GM19238 (cell line): Measurements from ENCODE around the gene XPO6.

ENCODE experiments used
- DNase-seq: peaks from one replicate; pipeline ENCODE4 v3.0.0; 2011; ENCODE audit warnings: low spot score; ENCODE audit not compliant: insufficient read length

XPO6 gene

DNA sequence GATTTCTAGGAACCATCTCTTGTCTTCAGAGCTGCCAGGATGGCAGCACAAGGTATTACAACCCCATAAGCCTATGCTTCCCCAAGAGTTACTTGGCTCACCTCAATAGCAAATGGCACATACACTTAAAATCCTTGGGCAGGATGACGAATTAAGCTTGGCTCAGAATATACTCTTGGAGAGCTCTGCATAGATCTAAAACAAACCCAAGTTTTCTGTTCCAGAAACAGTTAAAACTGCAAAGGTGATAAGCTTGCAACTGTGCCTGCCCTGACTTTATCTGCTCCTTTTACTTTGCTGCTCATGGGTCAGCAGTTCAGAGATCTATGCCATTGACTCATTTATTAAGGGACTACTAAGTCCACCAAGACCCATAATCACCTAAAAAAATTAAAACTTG lies 26.1 kb downstream of the XPO6 start:
- DNase-seq = no peak

- DNase-seq = no peak
Observed at GRCh38 chr16:28184625-28185024, 27.1 kb downstream of the XPO6 start.

DNA sequence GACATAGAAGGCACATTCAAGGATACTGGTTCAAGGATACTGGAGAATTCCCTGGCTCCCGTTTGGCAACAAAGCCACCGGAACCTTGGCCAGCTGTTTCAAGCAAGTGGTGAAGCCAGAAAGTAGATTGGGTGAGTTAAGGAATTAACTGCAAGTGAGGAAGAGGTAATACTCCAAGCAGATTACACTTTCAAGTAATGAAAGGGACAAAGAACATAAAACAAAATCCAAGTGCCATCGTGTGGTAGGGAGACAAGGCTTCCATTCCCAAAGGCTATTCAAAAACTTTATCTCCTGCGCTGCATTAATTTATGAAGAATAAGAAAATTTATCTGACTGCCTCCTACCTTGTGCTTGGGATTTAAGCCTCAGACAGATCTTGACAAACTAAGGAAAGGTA lies 27.8 kb downstream of the XPO6 start:
- no peak for DNase-seq

DNA sequence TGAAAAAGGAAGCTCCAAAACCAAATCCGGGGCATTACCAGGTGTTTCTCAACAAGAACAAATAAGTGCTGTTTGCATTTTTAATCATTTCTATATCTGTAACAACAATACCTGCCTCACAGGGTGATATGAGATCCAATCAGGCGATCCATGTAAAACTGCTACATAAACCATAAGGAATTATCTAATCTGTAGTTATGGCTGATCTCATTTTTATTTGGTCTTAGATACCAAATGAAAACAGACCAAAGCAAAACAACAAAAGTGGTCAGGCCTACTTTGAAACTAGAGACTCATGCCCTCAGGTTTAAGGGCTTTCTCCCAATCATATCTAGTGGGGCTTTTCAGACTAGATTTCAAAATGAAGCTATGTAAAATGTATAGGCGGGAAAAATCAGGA lies 28.3 kb downstream of the XPO6 start:
- DNase-seq = no peak

GRCh38 chr16:28182801-28183200 lies 29.0 kb downstream of the XPO6 start:
- DNase-seq = no peak

DNA sequence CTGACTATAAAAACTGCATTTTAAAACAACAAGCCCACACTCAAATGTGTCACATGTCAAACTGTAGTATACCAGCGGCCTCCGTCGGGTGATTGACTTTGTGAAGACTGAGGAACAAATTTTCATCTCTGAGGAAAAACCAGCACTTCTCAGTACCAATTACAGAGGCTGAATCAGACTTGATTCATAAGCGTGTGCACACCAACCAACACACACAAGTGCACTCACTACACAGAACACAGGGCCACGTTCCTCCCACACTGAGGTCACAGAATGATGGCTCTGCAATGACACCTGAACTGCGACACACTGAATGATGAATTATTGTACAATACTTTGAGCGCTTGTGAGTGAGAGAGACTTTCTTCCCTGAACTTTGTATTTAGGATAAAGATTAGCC lies 29.6 kb downstream of the XPO6 start:
- no peak for DNase-seq

GRCh38 chr16:28181515-28181914 lies 30.2 kb downstream of the XPO6 start:
- no peak for DNase-seq

DNA sequence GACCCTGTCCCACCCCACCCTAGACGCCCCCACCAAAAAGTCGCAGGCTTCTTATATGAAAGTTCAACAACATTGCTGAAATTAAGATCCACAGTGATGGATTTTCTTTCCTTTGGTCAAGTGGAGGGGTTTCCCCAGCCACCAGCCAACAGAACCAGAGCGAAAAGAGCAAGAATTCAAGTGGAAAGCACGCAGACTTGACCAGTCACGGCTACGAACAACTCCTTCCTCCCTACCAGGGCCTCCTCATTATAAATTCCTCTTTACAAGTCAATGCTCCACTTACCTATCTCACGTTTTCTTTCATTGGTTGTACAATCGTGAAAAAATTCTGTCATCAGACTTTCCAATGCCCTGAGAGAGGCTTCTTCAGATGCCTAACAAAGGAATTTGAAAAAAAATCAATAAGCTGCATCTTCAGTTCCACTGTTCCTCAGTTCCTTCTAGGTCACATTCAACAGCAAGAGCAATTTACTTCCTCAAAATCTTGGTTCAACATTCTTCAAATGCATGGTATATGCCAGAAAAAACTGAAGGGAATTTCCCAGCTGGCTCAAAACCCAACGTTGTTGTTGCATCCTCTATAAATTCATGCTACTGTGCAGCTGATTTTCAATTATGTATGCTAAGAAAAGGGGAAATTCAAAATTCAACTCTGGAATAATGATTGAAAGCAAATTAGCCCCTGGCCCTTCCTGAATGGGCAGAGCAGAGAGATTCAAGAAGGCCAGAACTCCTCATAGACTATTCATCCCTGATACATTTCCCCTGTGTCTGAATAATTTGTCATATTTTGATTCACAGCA lies 30.9 kb downstream of the XPO6 start:
- no peak for DNase-seq

- no peak for DNase-seq
Observed at GRCh38 chr16:28179354-28179753, 32.4 kb downstream of the XPO6 start.

DNA sequence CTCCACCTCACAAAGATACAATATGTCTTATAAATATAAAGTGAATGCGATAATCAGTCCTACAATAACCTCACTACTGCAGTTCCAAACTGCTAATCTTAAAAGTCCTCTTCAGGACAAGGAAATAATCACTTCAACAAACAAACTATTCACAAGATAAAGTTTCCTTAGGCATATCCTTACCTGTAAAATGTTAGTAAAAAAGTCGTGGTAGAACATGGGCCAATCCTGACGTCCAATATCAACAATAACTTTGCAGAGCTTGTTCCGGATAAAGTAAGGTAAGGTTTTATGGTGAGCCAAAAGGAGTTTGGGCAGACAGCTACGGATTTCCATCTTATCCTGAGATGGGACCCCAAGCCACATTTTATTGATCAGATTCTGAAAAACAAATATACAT lies 36.0 kb downstream of the XPO6 start:
- no peak for DNase-seq

DNA sequence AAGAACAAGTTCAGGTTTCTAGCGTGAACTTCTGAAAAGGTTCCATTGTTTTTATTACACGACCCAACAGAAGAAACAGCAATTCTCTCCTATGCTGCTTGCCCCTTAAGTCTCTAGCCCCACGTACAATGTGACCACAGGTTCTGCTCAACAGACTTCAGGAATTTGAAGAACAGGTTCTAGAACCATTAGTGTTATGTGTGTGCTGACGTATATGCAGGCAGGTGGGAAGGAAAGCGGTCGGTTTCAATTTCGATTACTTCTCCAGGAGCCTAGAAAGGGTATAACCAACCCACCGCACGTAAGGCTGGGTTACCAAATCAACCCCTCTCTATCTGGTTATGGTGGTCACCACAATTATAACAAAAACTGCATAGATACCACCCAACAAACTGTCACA lies 39.4 kb downstream of the XPO6 start:
- DNase-seq = no peak

- DNase-seq = no peak
Observed at GRCh38 chr16:28171816-28172215, 39.9 kb downstream of the XPO6 start.

- DNase-seq = no peak
Observed at GRCh38 chr16:28168991-28169554, 42.7 kb downstream of the XPO6 start.

- no peak for DNase-seq
Observed at GRCh38 chr16:28167730-28168129, 44.0 kb downstream of the XPO6 start.

GRCh38 chr16:28167221-28167620 lies 44.5 kb downstream of the XPO6 start:
- no peak for DNase-seq

DNA sequence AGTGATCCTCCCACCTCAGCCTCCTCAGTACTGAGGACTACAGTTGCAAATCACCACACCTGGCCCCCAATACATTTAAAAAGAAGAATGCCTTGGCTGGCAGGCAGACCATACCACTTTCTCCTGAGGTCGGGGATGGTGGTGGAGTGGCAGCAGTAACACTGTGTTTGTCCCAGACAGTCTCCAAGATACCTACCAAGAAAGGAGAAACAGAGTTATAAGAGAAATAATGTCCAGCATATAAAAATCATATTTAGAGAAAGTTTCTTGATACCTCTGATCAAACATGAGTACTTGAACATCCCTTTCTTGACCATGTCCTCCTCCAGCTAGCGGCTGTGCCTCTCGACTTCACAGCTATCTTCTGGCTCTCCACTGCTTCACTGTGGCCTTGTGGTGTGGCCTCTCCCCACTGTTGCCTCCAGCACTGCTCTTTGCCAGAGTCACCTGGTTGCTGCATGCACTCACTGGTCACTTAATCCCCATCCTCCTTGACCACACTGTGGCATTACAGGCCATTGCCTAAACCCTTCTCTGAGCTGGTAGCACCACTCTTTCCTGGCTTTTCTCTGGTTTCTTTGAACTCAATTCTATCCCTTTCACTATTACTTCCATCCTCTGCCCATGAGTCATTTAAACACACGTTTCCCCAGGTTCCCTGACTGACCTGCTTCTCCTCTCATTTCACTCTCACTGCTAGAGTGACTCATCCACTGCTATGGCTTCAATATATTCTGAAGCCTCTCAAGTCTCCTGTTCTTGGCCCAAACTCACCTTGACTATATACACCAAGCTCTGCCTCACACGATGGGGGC lies 45.2 kb downstream of the XPO6 start:
- DNase-seq = no peak

DNA sequence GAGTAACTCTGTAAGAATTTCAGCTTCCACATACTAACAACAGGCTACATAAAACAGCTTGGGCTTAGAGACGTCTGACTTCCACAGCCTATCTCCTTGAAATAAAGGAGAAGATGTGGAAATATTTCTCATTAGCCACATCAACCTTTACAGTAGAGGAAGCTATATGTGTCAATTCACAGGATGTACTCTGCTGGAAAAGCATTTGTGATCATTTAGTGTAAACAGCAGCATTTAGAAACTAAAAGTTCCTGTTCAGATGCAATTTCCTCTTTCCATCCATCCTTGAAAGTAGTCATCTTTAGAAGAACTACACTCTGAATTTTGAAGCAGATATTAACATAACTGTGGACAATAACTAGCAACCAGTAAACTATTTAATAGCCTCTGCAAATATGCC lies 46.2 kb downstream of the XPO6 start:
- DNase-seq = no peak

- DNase-seq = no peak
Observed at GRCh38 chr16:28164140-28164539, 47.6 kb downstream of the XPO6 start.

GRCh38 chr16:28163699-28164098 lies 48.1 kb downstream of the XPO6 start:
- DNase-seq = no peak

GRCh38 chr16:28162326-28162877 lies 49.4 kb downstream of the XPO6 start:
- no peak for DNase-seq

- DNase-seq = no peak
Observed at GRCh38 chr16:28161626-28162025, 50.1 kb downstream of the XPO6 start.

- DNase-seq = no peak
Observed at GRCh38 chr16:28158136-28158535, 53.6 kb downstream of the XPO6 start.
